AG09309 (cell line): Measurements from ENCODE around the gene UBE2U.

Experiments
- DNase-seq: peaks from one replicate; pipeline ENCODE4 v3.0.0-alpha.2; 2010; ENCODE audit warnings: low read depth
- H3K4me3 ChIP-seq: 2 replicates; pipeline ENCODE4 v1.5.1; 2011; ENCODE audit warnings: mild to moderate bottlenecking, low read depth, low read length, moderate library complexity; ENCODE audit not compliant: control insufficient read depth
- CTCF ChIP-seq: IDR thresholded peaks from 2 replicates; pipeline ENCODE4 v1.5.1; 2011; ENCODE audit warnings: mild to moderate bottlenecking, low read depth, low read length, inconsistent platforms; ENCODE audit not compliant: insufficient read depth, control insufficient read depth; ENCODE audit errors: missing control alignments

UBE2U gene

GRCh38 chr1:64280001-64280400, 76.6 kb downstream of the UBE2U start:
- TF ChIP-seq CTCF = no peak
- H3K4me3 ChIP-seq = no peak overlapping the region
- no peak for DNase-seq

- no peak overlapping the region for H3K4me3 ChIP-seq
- no peak for DNase-seq
- TF ChIP-seq CTCF = no peak
Observed at GRCh38 chr1:64282351-64282750, 78.9 kb downstream of the UBE2U start.

GRCh38 chr1:64287071-64287470, 83.6 kb downstream of the UBE2U start:
- no peak overlapping the region for H3K4me3 ChIP-seq
- DNase-seq = no peak
- no peak for TF ChIP-seq CTCF

- no peak for TF ChIP-seq CTCF
- no peak overlapping the region for H3K4me3 ChIP-seq
- no peak for DNase-seq
Observed at GRCh38 chr1:64290420-64290819, 87.0 kb downstream of the UBE2U start.

GRCh38 chr1:64291931-64292330, 88.5 kb downstream of the UBE2U start:
- no peak overlapping the region for H3K4me3 ChIP-seq
- no peak for DNase-seq
- no peak for TF ChIP-seq CTCF

- TF ChIP-seq CTCF = no peak
- no peak overlapping the region for H3K4me3 ChIP-seq
- DNase-seq = no peak
Observed at GRCh38 chr1:64292399-64292798, 89.0 kb downstream of the UBE2U start.

GRCh38 chr1:64293820-64294219, 90.4 kb downstream of the UBE2U start:
- H3K4me3 ChIP-seq = no peak overlapping the region
- DNase-seq = no peak
- TF ChIP-seq CTCF = no peak
